ENCODE data around the gene SCIN. TPM values are rescaled to one million over a fixed set of nuclear protein-coding genes. Genes with fewer than 3 reads are reported as not detected.

SCIN gene
- total and polyA plus RNA-seq, 2 of the 8 experiments (the other 6 are each of a cell fraction or from before 2014, with no cell fraction given) = 0.47 to 1.9 TPM

DNA sequence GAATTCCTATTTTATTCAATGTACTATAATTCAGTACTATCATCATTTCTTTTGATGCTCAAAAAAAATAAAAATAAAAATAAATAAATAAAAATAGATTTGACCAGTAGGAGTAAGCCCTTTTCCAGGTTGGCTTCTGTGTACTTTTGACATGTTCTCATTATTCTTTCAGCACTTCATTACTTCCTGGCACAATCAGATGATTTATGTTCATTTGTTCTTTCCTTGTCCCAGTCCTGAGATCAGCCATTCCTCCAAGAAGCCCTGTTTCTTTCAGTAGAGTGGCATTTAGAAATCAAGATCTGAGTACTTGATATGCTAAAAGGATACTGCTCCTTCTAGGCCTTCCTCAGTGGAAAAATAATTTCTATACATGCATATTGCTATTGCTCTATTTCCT is 137.8 kb downstream of the SCIN start:
- H3K79me1 ChIP-seq (ENCODE audit: low read depth, low read length) = no peaks in the 10 kb centered on the region
- no peak overlapping the region for H2BK15ac ChIP-seq (ENCODE audit: low read length)
- POLR2A ChIA-PET (ENCODE audit: partially characterized antibody) = no interaction called here
- H3K79me2 ChIP-seq (ENCODE audit: control insufficient read depth in 1 of 2, insufficient read depth in 2 of 2, low read length in 2 of 2) = no peaks in the 10 kb centered on the region
- H3K4ac ChIP-seq (replicated peaks; ENCODE audit: insufficient read length, low read depth, low read length) = no peak overlapping the region
- H3K4me3 ChIP-seq (ENCODE audit: extremely low read depth in 1 of 4, insufficient read depth in 2 of 4, low read depth in 3 of 4, low read length in 4 of 4) = no peak overlapping the region
- H2BK120ac ChIP-seq (replicated peaks; ENCODE audit: low read depth, low read length) = no peak overlapping the region
- H2AK5ac ChIP-seq (ENCODE audit: low read depth, low read length) = no peak overlapping the region
- H3K36me3 ChIP-seq (ENCODE audit: control insufficient read depth in 2 of 4, insufficient read depth in 4 of 4, low read length in 3 of 4) = no peaks in the 10 kb centered on the region
- no peak overlapping the region for H2BK5ac ChIP-seq (ENCODE audit: low read depth, low read length)
- no peak overlapping the region for H3K4me2 ChIP-seq (ENCODE audit: insufficient read depth in 1 of 2, low read depth in 2 of 2, low read length in 2 of 2)
- H4K20me1 ChIP-seq (replicated peaks in 1 of 2; ENCODE audit: control insufficient read depth in 1 of 2, insufficient read depth in 2 of 2, low read length in 2 of 2) = no peaks in the 10 kb centered on the region
- no peak for FAIRE-seq
- H4K91ac ChIP-seq (replicated peaks; ENCODE audit: insufficient read length, low read length) = no peak overlapping the region
- no peak overlapping the region for H2BK20ac ChIP-seq (ENCODE audit: low read length)
- no peaks in the 10 kb centered on the region for H3K23me2 ChIP-seq (ENCODE audit: low read depth, low read length)
- no peak overlapping the region for H2BK12ac ChIP-seq (ENCODE audit: low read depth, low read length)
- no peak overlapping the region for H3K14ac ChIP-seq (ENCODE audit: insufficient read length)
- DNase-seq (ENCODE audit: low read depth in 1 of 2, low spot score in 2 of 2) = no peak
- H3K56ac ChIP-seq (replicated peaks; ENCODE audit: insufficient read length, low read depth, low read length) = no peak overlapping the region
- H3K4me1 ChIP-seq (replicated peaks in 1 of 4; ENCODE audit: control insufficient read depth in 3 of 4, insufficient read depth in 4 of 4, low read length in 3 of 4) = peaks cover 0 to 7% (median 2%) of the 10 kb centered on the region in 4 experiments; a peak in 2 of 7 replicates
- H3K9ac ChIP-seq (replicated peaks in 1 of 4; ENCODE audit: extremely low read depth in 1 of 4, low read depth in 3 of 4, low read length in 3 of 4) = no peak overlapping the region
- no peak overlapping the region for H3K27ac ChIP-seq (ENCODE audit: low read depth, low read length)
- H3K23ac ChIP-seq (ENCODE audit: insufficient read length) = no peak overlapping the region
- H3K18ac ChIP-seq (ENCODE audit: extremely low read depth, low read length) = no peak overlapping the region
- no peaks in the 10 kb centered on the region for H3K9me3 ChIP-seq (ENCODE audit: insufficient read depth in 2 of 2, low read depth in 1 of 2, low read length in 1 of 2)
- H3K27me3 ChIP-seq (replicated peaks in 1 of 4; ENCODE audit: control insufficient read depth in 3 of 4, extremely low read depth in 1 of 4, insufficient read depth in 3 of 4, low read length in 3 of 4) = no peaks in the 10 kb centered on the region
- no peak overlapping the region for H4K8ac ChIP-seq (ENCODE audit: extremely low read depth, insufficient read depth, low read length)
- H2AFZ ChIP-seq (ENCODE audit: low read length) = no peak overlapping the region
- CTCF ChIA-PET (ENCODE audit: partially characterized antibody) = no interaction called here
- no peak overlapping the region for H4K5ac ChIP-seq (ENCODE audit: insufficient read length, low read depth, low read length)
- TF ChIP-seq EZH2 (IDR thresholded peaks at IDR 0.05; ENCODE audit: low read depth, low read length, severe bottlenecking) (no peak), ASH2L (IDR thresholded peaks at IDR 0.05; ENCODE audit: low read length) (no peak), SIN3A (conservative IDR thresholded peaks at IDR 0.05 in 1 of 2, IDR thresholded peaks at IDR 0.05 in 1 of 2; ENCODE audit: low read depth in 1 of 2, low read length in 2 of 2) (no peak), RBBP5 (IDR thresholded peaks at IDR 0.05; ENCODE audit: borderline replicate concordance, low read depth, low read length) (no peak), NANOG (IDR thresholded peaks at IDR 0.05; ENCODE audit: insufficient read depth, low read depth, low read length, poor library complexity, severe bottlenecking) (no peak), RNF2 (IDR thresholded peaks at IDR 0.05; ENCODE audit: borderline replicate concordance, low read depth, low read length, missing control alignments, poor library complexity, severe bottlenecking) (no peak), CREB1 (IDR thresholded peaks at IDR 0.05) (no peak), RXRA (IDR thresholded peaks at IDR 0.05; ENCODE audit: insufficient read depth, low read depth, low read length) (no peak), TAF7 (optimal IDR thresholded peaks at IDR 0.05; ENCODE audit: borderline replicate concordance, low read depth, low read length) (no peak), HDAC6 (IDR thresholded peaks at IDR 0.05; ENCODE audit: low read depth, low read length) (no peak), EGR1 (IDR thresholded peaks at IDR 0.05; ENCODE audit: borderline replicate concordance, low read depth, low read length) (no peak), CEBPB (IDR thresholded peaks at IDR 0.05; ENCODE audit: low read depth, low read length) (no peak), POU5F1 (IDR thresholded peaks at IDR 0.05; ENCODE audit: low read depth, low read length) (no peak), BRCA1 (IDR thresholded peaks at IDR 0.05; ENCODE audit: low read depth, low read length) (no peak)
- TF ChIP-seq, protein P1, sequence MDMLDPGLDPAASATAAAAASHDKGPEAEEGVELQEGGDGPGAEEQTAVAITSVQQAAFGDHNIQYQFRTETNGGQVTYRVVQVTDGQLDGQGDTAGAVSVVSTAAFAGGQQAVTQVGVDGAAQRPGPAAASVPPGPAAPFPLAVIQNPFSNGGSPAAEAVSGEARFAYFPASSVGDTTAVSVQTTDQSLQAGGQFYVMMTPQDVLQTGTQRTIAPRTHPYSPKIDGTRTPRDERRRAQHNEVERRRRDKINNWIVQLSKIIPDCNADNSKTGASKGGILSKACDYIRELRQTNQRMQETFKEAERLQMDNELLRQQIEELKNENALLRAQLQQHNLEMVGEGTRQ (IDR thresholded peaks at IDR 0.05; ENCODE audit: low read length) = no peak
